HG02938 (cell line): ENCODE data around the gene SRMS.

Source experiments
- ATAC-seq: cut with Tn5 transposase; IDR thresholded peaks from one replicate; pipeline ENCODE4 v1.9.1; 2021; ENCODE audit warnings: mild to moderate bottlenecking, moderate library complexity; ENCODE audit not compliant: unreplicated experiment

SRMS gene

DNA sequence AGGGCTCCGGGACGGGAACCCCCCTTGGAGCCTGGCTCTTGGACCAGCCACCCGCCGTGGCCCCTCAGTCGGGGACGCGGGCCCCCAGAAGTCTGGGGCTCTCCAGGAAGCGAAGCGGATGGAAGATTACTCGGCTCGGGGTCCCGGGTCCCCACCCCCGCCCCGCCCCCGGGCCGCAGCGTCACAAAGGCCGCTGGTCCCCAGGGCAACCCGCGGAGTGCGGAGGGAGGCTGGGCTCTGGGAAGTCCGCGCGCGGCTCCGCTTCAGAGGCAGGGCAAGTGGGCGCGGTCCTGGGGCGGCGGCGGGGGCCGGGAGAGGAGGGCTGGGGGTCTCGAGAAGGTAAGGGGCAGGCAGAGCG, 6.4 kb upstream of the SRMS start, which contains the start of gene FNDC11:
FNDC11 (plus strand) TSS at position 227 of the 358 bp plus-strand sequence. CDS start 1,505 bp downstream, outside the sequence.
- ATAC-seq: no peak

GRCh38 chr20:63553251-63553932, 5.8 kb upstream of the SRMS start:
- no peak for ATAC-seq

DNA sequence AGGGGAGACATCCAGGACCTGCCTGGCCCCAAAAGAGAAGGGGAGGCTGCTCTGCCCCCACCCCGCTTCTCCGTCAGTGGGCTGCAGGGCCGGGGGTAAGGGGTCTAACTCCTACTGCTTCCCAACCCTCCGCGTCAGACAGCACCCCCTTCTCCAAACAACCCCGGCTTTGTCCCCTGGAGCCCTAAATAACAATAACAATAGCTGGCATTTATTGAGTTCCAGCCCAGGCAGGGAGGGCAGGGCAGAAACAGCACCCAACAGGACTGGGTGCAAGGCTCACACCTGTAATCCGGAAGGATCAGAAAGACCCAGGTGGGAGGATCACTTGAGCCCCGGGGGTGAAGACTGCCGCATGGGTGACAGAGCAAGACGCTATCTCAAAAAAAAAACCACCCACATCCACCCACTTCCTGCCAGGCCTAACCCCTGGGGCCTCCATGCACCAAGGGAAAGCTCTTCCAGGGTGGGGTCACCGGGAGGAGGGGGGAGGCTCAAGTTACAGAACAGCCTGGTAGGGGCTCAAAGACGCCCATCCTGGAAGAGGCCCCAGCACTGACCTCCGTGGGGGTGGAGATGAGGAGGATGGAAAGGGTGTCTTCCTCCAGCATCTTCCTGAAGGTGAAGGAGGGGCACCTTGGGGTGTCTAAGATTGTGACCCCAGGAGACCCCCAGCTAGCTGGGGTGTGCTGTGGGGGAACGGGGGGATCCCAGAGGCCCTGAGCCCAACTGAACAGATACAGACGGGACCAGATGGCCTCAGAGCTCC, 5.1 kb upstream of the SRMS start:
- ATAC-seq: no peak

- ATAC-seq: no peak
These were observed 3.5 kb upstream of the SRMS start for GRCh38 chr20:63551068-63551467.

GRCh38 chr20:63549679-63550282, 2.2 kb upstream of the SRMS start:
- no peak for ATAC-seq

DNA sequence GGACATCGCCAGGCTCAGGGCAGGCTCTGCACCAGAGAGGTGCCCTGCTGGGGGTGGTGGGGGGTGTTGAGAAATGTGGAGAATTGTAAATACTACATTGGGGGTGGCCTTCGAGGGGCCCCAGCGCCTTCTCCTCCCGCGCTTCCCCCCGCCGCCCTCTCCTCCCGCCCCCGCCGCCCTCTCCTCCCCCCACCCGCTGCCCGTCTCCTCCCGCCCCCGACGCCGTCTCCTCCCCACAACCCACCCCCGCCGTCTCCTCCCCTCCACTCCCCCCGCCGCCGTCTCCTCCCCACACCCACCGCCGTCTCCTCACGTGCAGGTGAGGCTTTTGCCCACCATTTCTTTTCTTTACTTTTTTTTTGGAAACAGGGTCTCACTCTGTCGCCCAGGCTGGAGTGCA, 1.5 kb upstream of the SRMS start:
- no peak for ATAC-seq

DNA sequence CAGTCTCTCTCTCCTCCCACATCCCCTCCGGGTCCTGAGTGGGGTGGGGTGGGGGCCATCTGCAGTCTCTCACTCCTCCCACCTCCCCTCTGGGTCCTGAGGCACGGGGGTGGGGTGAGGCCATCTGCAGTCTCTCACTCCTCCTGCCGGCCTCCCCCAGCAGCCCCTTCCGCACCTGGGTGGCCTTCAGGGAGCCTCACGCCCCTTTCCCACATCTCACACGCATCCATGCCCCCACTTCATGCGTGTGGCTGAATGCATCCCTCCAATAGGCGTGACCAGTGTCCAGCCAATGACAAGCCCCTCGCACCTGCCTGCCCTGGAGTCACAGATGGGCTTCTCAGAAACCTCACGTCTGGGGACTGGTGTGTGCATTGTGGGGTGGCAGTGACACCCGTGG, 993 bp upstream of the SRMS start:
- ATAC-seq: no peak

GRCh38 chr20:63546956-63547724, 409 bp downstream of the SRMS start:
- no peak for ATAC-seq

GRCh38 chr20:63546256-63546955, 1.1 kb downstream of the SRMS start:
- ATAC-seq: no peak

DNA sequence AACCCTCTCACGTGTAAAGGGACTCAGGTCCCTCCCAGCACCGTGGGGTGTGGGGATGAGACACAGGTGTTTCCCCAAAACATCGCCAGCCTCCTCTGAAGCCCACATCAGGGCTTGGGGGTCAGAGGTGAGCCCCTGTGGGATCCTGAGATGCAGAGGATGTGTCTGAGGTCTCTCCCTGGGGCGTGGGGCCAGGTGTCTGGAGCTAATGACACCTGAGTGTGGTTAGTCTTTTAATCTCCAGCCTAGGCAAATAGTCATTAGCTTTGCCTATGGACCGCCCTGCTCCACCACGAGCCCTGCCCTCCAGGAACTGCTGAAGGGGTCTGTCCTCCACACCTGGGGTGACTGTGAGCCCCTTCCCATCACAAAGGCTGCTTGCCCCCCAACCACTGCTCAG, 1.7 kb downstream of the SRMS start:
- ATAC-seq: no peak

GRCh38 chr20:63544958-63545516, 2.5 kb downstream of the SRMS start:
- ATAC-seq: no peak

DNA sequence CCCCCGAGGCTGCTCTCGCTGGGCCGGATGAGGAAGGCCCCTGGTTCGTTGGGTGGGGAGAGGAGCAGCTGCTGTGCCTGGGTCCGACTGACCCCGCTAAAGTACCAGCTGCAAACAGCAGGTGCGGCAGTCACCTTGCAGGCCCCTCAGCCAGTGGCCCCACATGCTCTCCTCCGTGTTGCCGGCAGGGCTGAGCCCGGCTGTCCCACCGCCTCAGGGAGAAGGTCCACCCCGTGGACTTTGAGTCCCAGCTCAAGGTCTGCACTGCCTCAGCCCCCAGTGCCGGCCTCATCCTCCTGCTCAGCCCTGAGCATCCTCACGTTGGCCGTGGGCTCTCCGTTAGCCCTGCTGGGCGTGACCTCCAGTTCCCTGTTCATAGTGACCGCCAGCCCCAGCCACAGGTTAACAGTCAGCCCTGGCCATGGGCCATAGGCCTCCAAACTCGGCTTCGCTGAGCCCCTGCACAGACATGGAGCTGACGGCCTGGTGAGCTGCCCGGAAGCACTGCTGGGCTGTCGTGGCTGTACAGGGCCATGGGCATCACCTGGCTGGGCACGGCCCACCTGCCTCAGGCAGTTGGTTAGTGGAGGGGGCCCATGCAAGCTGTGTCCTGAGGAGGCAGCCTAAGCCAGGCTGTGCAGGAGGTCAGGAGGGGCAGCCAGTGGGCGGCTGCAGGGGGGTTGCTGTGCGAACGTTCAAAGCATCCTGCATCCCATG, 3.1 kb downstream of the SRMS start:
- no peak for ATAC-seq

GRCh38 chr20:63543733-63544132, 3.8 kb downstream of the SRMS start:
- ATAC-seq: no peak

DNA sequence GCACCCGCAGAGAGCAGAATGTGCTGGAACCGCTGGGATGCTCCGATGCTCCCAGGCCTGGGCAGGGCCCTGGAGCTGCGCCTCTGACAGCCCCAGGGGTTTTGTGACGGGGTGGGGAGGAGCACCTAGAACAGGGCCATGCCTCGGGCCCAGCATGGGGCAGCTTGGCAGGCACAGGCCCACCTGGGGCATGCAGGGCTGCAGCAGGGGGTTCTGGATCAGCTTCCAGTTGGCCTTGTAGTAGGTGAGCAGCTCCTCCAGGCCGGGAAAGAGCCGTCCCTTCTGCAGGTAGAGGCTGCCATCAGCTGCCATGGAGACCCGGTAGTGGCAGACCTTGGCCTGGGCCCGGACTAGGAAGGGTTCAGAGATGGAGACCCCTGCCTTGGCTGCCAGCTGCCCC, 4.4 kb downstream of the SRMS start:
- ATAC-seq: no peak

- ATAC-seq: no peak
These were observed 4.9 kb downstream of the SRMS start for GRCh38 chr20:63542696-63543095.

GRCh38 chr20:63542031-63542559, 5.5 kb downstream of the SRMS start:
- ATAC-seq: no peak

- no peak for ATAC-seq
These were observed 6.2 kb downstream of the SRMS start for GRCh38 chr20:63541371-63541770.

DNA sequence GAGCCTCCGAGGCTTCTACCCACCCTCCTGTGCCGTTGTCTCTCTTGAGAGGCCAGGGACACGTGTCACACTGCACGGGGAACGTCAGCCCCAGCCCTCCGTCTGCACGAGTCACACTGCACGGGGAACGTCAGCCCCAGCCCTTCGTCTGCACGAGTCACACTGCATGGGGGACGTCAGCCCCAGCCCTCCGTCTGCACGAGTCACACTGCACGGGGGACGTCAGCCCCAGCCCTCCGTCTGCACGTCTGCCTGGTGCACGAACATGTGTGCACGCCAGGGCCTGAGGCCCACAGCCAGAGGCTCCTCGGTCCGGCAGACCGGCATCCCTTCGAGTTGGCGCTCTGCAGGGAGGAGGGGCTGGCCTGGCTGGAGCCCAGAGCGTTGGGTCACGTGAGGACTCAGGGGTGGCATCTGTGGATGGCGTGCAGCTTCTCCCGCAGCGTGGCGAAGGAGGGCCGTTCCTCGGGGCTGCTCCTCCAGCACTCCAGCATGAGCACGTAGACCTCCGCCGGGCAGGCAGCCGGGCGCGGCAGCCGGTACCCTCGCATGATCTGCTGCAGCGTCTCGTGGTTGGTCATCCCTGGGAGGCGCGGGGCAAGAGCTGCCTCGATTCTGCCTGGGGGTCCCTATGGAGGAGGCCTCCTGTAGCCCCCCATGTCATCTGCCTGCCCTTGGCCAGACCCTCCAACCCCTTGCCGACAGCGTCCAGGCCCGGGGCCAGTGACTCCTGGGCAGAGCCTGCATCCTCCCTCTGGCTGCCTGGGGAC, 6.9 kb downstream of the SRMS start:
- no peak for ATAC-seq
